NCI-H774 (cell line): Measurements from ENCODE around the gene SCLY.
A peak's percentile ranks its signal among the peaks of the same experiment; 100 is the strongest.
"Not testable (repeated sequence)": the region's sequence is repeated elsewhere in the genome, so short reads cannot be mapped to it uniquely, and the experiment has no call there.

Experiments used
- DNase-seq: peaks from one replicate; lab custom pipeline; 2025; lab: John Stamatoyannopoulos, UW

The SCLY gene

DNA sequence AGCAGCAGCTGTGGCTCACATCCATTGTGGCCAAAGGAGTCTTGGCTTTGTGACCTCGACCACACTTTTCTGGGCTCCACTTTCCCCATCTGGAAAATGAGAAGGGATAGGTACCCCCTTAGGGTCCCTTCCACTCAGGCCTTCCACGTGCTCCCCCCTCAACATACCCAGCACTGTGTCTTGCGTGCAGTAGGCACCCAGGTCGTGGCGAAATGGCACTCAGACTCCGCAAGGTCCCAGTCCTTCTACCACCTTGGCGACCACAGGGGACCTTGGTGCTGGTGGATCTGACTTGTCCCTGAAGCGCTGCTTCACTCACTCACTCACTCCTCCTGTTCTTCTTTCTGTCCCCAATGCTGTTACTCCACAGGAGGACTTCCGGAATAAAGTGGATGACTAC lies 19.9 kb upstream of the SCLY start:
- no peak for DNase-seq

DNA sequence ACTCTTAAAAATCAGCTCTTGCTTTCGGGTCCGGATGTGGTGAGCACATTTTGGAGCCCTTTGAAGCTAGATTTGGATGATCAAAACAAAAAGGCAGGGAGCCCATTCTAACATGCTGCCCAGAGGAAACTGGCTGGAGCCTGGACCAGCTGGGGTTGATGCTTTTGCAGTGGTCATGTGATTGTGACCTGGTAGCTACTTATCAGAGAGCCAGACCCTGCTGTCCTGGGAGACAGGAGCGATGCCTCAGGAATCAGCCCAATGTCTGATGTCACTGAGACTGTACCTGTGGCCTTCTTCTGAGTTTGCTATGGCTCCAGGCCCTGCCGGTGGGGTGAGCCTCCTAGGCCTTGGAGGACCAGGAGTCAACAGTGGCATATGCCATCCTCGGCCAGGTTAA lies 18.7 kb upstream of the SCLY start:
- no peak for DNase-seq

DNA sequence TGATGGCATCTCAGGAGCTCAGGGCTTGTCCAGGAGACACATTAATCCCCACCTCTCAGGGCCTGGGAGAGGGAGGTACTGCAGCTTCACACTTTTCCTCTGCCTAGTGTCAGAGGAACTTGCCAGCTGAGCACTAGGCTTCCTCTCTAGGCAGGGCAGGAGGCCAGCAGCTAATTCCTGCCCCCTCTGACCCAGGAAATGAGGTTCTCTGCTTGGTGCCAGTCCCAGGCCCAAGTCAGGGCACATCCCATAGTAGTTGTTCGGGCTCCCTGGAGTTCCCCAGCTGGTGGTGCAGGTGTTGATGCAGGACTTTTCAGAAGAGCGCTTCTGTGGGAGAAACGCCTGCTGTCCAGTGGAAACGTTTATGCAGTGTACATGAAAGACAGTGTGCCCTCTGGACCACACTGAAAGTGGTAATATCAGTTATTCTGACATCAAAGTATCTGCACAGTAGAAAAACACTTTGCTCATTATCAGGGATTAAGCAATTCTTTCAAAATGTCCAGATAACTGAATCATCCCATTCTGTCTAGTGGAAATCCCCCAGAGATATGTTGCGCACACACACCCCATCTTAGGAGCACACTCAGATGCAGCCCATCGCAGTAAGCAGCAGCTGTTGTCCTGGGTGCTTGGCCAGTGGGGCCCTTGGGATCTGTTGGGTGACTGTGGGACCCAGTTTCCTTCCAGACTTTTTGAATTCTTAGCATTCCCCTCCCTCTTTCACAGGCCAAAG lies 17.8 kb upstream of the SCLY start:
- no peak for DNase-seq

DNA sequence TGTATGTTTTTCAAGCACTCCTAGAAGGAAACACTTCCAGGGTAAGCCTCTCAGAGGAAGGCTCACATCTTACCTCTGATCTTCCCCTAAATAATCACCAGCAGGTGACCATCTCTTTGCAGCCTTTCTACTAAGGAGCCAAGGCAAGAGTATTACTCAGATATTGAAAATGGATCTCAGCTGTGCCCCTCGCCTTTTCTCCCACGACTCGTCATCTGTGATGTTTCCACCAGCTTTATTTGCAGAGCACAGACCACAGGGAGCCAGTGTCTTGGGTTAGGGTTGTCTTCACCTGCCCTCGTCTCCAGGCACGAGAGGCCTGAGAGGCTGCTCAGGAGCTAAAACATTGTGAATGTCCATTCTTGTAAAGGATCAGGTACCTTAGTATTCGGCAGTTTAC lies 16.9 kb upstream of the SCLY start:
- DNase-seq = no peak

DNA sequence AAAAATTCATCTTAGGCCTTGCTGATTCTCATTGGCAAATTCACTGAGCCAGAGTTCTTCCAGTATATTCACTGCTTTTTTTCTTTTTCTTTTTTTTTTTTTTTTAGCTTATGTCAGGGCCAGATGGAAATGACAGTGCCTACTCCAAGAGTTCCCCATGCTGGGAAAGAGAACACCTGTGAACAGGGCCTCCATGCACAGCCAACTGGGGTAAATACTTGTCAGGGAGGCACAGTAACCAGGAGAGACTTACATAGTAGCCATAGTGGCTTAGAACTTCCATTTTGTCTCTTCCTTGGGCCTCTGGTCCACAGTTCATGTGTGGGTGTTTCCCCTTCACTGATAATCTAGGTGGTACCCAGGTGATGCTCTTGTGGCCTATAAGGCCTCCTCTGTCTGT lies 15.2 kb upstream of the SCLY start:
- no peak for DNase-seq

DNA sequence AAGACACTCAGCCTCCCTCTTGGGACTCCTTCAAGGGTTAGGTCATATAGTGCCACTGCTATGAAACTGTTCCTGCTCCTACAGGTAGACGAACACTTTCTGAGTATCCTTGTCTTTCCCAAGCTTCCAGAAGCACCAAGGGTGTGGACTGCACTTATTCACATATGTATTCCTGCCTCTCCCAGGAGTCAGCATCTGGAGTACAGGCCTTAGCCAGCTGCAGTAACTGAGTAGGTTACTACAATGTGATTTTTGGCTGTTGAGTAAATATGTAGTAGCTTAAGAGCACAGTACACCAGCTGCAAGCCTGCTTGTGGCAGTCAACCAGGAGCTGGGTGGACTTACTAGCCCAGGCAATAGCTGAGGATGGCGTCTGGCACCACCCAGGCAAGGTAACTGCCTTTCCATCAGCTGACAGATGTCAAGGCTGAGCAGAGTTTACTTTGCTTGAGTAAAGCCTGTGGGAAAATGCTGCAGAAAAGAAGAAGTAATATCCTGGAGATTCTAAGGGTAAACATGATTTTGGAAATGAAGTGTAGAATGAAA lies 14.0 kb upstream of the SCLY start:
- no peak for DNase-seq

DNA sequence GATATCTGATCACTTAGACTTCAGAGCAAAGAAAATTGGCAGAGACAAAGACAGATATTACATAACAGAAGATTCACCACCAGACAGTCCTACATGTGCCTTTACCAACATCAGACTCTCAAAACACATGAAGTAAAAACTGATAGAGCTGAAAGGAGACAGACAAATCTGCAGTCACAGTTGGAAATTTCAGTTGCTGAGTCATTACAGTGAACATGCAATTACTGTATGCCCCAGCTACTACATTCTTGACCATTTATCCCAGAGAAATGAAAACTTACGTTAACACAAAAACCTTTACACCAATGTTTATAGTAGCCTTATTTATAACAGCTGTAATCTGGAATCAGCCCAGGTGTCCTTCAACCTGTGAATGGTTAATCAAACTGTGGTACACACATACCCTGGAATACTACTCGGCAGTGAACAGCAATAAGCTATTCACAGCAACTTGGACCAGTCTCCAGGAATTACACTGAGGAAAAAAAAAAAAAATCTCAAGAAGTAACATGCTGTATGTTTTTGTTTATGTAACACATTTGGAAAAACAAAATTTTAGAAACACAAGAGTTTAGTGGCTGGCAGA lies 7.5 kb upstream of the SCLY start:
- DNase-seq = no peak

DNA sequence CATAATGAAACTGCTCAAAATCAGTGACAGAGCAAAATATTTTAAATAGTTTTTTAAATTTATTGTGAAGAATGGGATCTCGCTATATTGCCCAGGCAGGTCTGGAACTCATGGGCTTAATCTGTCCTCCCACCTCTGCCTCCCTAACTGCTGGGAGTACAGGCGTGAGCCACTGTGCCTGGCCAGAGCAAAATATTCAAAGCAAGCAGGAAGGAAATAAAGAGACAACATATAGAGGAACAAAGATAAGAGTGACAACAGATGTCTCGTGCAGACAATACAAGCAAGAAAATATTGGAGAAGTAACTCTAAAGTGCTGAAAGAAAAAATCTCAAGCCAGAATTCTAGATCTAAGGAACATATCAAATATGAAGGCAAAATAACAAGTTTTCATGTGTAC lies 5.0 kb upstream of the SCLY start:
- DNase-seq = no peak

DNA sequence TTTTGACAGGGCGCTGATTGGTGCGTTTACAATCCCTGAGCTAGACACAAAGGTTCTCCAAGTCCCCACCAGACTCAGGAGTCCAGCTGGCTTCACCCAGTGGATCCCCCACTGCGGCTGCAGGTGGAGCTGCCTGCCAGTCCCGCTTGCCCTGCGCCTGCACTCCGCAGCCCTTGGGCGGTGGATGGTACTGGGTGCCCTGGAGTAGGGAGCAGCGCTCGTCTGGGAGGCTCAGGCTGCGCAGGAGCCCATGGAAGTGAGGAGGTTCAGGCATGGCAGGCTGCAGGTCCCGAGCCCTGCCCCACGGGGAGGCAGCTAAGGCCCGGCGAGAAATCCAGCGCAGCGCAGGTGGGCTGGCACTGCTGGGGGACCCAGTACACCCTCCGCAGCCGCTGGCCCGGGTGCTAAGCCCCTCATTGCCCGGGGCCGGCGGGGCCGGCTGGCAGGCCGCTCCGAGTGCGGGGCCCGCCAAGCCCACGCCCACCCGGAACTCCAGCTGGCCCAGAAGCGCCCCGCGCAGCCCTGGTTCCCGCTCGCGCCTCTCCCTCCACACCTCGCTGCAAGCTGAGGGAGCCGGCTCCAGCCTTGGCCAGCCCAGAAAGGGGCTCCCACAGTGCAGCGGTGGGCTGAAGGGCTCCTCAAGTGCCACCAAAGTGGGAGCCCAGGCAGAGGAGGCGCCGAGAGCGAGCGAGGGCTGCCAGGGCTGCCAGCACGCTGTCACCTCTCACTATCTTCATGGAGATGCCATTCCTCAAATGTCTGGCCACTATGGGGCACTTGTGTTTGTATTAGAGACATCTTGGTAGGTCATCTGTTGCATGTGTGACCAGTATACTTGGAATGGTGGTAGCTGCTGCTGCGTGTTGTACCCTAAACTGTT lies 2.9 kb upstream of the SCLY start:
- not testable (repeated sequence) for DNase-seq

DNA sequence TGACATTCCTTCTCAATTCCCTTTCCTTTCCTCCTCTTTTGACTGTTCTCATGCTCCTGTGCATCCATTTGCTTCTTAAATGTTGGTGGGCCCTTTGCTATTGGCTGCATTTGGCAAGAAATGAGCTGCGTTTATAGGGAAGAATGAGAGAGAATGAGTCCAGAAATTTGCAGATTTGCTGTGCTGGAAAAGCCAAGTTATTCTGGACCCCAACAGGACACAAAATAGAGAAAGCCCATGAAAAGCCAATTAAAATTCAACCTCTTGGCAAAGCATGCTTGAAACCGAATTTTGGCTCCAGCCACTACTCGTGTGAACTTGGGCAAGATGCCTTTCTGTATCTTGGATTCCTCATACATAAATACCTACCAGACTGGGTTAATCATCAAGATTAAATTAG lies 1.3 kb upstream of the SCLY start:
- DNase-seq = no peak

DNA sequence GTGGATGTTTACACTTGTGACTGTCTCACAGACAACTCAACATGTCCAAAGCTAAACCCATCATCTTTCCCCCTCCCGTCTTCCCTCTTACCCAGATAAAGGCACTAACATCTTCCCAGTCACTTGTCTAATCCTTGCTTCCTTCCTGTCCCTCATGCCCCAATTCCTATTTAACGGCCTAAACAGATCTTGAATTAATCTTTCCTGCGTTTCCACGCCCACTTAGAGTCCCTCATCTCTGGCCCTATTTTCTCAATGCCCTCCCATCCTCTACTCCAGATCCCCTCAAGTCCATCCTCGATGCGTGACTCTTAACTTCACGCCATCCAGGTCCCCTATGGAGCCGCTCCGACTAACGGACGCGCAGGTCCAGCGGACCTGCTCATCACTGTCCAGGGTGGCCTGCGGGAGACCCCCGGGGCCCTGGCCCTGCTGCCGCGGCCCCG lies 682 bp upstream of the SCLY start:
- DNase-seq = no peak

DNA sequence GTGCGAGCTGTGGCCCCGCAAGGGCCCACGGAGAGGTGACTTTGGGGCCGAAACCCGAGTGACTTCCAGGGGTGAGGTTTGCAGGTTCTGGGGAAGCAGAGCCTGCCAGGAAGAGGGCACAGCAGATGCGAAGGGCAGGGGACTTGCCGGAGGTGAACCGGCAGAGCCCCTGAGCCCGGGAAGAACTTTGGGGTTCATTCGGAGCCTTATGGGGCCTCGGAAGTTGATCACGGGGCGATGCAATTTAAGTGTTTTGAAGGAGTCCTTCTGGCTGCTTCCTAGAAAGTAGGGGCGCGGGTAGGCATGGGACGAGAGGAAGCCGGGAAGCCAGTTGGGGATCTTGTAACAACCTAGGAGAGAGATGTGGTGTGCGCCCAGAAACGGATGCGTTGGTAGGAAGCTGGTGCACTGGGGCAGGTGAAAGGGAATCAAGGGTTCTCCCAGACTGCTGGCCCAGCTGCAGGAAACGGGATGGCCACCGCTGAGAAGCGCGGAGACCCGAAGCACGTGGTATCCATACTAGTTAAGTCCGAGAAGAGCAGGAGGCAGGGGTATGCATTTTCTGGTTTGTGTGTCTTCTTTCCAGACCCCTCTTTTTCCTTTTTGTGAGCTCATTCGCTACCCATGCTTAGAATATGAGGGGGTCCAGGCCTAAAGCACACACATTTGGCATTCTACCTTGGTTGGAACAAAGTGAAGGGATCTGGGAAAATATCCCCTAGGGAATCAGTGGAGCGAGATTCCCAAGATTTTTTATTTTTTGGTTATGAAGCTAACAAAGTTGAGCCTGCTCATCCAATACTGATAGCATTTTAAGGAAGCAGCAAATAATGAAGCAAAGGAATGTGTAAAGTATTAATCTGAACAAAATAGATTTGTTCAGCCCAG lies 758 bp downstream of the SCLY start:
- peak; percentile 2 for DNase-seq

DNA sequence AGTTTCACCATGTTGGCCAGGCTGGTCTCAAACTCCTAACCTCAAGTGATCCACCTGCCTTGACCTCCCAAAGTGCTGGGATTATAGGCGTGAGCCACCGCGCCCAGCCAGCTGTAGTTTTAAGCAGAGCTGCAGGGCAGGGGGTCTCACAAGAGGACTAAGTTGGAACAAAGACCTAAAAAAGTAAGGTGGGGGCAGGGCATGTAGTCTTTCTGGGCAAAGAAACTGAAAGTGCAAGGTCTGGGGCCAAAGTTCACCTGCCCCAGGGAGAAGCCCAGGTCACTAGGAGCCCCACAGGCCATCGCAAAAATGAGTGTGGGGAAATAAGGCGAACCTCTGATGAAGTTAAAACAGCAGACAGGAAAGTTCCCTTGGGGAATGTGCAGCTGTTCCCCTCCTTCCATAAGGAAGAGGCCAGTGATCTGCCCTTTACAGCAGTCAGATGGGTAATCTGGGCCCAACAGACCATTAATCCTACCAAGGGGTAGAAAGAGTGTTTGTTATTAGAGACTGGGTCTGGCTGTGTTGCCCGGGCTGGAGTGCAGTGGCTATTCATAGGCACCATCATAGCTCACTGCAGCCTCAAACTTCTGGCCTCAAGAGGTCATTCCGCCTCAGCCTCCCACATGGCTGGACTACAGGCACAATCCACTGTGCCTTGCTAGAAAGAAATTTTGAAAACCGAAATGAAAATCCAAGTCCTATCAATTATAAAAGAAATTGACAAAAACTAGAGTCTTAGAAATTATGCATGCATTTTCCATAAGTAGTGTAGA lies 2.8 kb downstream of the SCLY start:
- DNase-seq = no peak

DNA sequence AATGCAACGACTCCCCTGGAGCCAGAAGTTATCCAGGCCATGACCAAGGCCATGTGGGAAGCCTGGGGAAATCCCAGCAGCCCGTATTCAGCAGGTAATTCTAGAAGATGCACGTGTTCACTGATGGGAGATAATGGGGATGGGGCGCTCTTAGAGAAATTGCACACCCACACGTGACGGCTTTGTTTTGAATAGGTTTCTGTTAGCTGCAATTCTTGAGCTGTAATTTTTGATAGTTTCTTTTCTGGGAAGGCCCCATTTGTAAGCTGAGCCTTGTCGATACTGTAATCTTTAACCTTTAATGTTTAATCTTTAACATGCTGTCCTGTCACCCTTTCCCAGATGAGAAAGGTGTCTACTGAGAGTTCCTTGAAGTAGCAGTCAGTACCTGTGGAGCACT lies 3.6 kb downstream of the SCLY start:
- DNase-seq = no peak

DNA sequence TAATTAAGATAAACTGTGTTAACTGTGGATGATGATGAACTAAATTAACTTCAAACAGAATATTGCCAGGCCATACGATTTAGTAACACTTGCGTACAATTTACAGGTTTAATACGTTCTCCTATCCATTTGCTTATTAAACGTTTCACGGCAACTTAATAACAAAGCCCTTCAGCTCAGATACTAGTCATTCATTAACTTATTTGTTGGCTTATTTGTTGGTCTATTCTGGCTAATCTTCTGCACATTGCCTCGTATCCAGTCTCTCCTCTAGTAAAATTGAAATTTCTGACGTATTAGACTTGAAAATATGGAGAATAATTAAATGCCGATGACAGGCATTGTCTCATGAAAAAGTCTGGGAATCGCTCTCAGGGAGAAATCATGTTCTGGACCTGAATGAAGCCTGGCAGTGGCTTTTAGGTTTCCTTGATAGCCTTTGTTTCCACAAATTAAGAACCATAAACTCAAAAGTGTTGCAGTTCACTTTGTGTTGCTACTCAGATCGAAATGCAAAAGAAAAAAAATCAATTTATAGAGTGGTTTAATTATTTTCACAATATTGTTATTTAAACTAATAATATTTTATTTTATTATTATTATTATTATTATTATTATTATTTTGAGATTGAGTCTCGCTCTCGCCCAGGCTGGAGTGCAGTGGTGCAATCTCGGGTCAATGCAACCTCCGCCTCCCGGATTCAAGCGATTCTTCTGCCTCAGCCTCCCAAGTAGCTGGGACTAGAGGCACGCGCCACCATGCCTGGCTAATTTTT lies 4.5 kb downstream of the SCLY start:
- no peak for DNase-seq

DNA sequence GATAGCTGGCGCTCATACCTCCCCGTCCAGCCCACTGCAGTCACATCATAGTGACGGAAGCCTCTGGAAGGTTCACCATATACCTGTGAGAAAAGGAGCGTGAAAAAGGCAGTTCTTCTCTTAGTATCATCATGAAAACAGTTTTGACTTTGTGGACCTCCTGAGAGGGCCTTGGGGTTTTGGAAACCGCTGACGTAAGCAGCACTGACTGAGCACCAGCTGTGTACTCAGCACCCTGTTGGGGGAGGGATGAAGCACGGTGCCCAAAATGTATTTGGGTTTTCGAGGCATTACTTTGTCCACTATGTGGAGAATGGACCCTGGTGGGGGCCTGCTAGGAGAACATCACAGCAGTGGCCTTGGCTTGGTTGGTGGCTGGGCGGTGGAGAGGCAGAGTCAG lies 5.4 kb downstream of the SCLY start:
- no peak for DNase-seq

DNA sequence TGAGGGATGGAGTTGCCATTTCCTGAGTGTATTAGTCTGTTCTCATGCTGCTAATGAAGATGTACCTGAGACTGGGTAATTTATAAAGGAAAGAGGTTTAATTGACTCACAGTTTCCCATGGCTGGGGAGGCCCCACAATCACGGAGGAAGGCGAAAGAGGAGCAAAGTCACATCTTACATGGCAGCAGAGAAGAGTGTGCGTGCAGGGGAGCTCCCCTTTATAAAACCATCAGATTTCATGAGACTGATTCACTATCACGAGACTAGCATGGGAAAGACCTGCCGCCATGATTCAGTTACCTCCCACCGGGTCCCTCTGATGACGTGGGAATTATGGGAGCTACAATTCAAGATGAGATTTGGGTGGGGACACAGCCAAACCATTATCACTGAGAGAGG lies 5.9 kb downstream of the SCLY start:
- not testable (repeated sequence) for DNase-seq

DNA sequence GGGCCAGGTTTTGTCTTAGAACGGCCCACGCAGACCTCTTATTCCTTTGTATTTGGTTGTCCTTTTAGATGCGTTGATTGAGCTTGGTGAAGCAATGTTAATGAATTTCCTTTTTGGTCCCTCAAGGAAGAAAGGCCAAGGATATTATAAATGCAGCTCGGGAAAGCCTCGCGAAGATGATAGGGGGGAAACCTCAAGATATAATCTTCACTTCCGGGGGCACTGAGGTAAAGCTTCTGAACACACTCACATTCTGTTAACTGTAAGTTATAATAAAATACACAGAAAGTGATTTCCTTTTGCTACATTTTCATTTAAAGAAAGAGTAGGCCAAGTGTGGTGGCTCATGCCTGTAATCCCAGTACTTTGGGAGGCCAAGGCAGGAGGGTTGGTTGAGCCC lies 7.1 kb downstream of the SCLY start:
- DNase-seq = no peak

DNA sequence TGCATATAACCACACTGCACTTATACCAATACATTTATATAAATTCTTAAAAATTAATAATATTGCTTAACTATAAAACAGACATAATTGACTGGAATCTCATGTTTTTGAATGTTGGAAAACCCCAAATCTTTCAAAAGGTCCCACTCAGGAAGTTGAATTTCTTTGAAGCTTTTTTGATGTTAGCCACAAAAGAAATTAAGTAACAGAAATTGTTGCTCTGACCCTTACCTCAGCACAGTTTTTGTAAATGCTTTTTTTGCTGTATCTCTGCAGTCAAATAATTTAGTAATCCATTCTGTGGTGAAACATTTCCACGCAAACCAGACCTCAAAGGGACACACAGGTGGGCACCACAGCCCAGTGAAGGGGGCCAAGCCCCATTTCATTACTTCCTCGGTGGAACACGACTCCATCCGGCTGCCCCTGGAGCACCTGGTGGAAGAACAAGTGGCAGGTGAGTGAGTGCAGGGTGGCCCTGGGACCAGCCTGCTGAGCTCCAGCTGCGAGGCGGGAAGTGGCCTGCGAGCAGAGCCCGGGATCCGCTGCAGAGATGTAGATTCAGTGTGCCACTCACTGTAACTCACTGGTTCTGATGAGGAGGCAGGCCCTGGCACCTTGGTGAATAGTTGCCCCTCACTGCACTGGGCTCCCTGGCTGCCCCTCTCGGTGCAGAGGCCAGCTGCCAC lies 8.4 kb downstream of the SCLY start:
- DNase-seq = no peak

DNA sequence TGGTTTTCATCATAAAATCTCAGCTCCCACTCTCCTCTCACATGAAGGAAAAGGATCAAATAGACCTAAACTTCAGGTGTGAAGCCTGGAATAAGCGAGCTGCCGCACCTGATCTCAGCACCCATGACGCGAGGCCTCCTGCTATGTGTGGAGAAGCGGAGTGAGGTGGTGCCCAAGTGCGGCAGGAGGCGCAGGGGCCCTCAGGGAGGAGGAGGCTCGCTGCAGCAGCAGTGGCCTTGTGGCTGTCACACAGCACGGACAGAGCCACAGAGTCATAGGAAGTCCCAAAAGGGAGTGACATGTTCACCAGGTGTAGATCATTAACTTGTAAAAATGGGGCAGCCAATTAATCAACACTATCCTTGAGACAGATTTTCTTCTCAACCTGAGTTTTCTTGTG lies 9.1 kb downstream of the SCLY start:
- no peak for DNase-seq
